GM19463 (cell line): Measurements from ENCODE around the gene TACC2.

Source experiments
- ATAC-seq: cut with Tn5 transposase; IDR thresholded peaks from one replicate; pipeline ENCODE4 v1.9.1; 2021; ENCODE audit warnings: mild to moderate bottlenecking, moderate library complexity; ENCODE audit not compliant: unreplicated experiment

The TACC2 gene

GRCh38 chr10:122120008-122120744 lies 131.2 kb downstream of the TACC2 start:
- ATAC-seq, result no peak

- ATAC-seq, result no peak
These were observed 132.1 kb downstream of the TACC2 start for GRCh38 chr10:122121059-122121458.

GRCh38 chr10:122122493-122122892 lies 133.5 kb downstream of the TACC2 start:
- no peak for ATAC-seq

GRCh38 chr10:122123186-122123585 lies 134.2 kb downstream of the TACC2 start:
- no peak for ATAC-seq

GRCh38 chr10:122124342-122124741 lies 135.4 kb downstream of the TACC2 start:
- ATAC-seq, result no peak

- no peak for ATAC-seq
These were observed 135.8 kb downstream of the TACC2 start for GRCh38 chr10:122124808-122125207.

- no peak for ATAC-seq
These were observed 138.0 kb downstream of the TACC2 start for GRCh38 chr10:122126763-122127659.

- no peak for ATAC-seq
These were observed 139.0 kb downstream of the TACC2 start for GRCh38 chr10:122127943-122128342.

GRCh38 chr10:122128357-122128756 lies 139.4 kb downstream of the TACC2 start:
- ATAC-seq, result no peak

- ATAC-seq, result no peak
These were observed 141.6 kb downstream of the TACC2 start for GRCh38 chr10:122130474-122131110.

- ATAC-seq, result no peak
These were observed 143.4 kb downstream of the TACC2 start for GRCh38 chr10:122132331-122132755.

GRCh38 chr10:122132882-122133565 lies 144.1 kb downstream of the TACC2 start:
- ATAC-seq, result no peak

GRCh38 chr10:122135251-122136025 lies 146.5 kb downstream of the TACC2 start:
- no peak for ATAC-seq

- no peak for ATAC-seq
These were observed 150.1 kb downstream of the TACC2 start for GRCh38 chr10:122138831-122139625.

GRCh38 chr10:122139627-122140170 lies 150.7 kb downstream of the TACC2 start:
- no peak for ATAC-seq

GRCh38 chr10:122140461-122140902 lies 151.5 kb downstream of the TACC2 start:
- no peak for ATAC-seq

- ATAC-seq, result no peak
These were observed 152.1 kb downstream of the TACC2 start for GRCh38 chr10:122140941-122141623.
